ENCODE data around the gene POLD4. TPM values are rescaled to one million over a fixed set of nuclear protein-coding genes. Genes with fewer than 3 reads are reported as not detected.
A peak's percentile ranks its signal among the peaks of the same experiment; 100 is the strongest.

POLD4 gene
- total and polyA plus RNA-seq, 4 donors: 18.8 to 246 (median 86.0) TPM

- H3K27me3 ChIP-seq (ENCODE audit: control insufficient read depth in 4 of 4, insufficient read depth in 4 of 4, low read length in 3 of 4): no peaks in the 10 kb centered on the region
- DNase-seq (ENCODE audit: low spot score): no peak
- H3K9ac ChIP-seq (ENCODE audit: low read depth in 1 of 2, low read length in 2 of 2): peak overlapping the region in 1 of 2 donors; percentile 58
- peaks cover 8 to 24% (median 10%) of the 10 kb centered on the region in 4 donors for H3K4me1 ChIP-seq (ENCODE audit: control insufficient read depth in 4 of 4, insufficient read depth in 4 of 4, low read length in 3 of 4)
- H3K27ac ChIP-seq (ENCODE audit: low read depth in 1 of 2, low read length in 2 of 2): no peak overlapping the region
- no peaks in the 10 kb centered on the region for H3K36me3 ChIP-seq (ENCODE audit: control insufficient read depth in 4 of 4, insufficient read depth in 3 of 4, low read depth in 1 of 4, low read length in 3 of 4)
- H3K4me3 ChIP-seq (ENCODE audit: low read depth in 1 of 3, low read length in 3 of 3): no peak overlapping the region
- 38% methylated on average over 9 of the region's 9 CpGs for WGBS
- H3K9me3 ChIP-seq (ENCODE audit: control insufficient read depth in 4 of 4, low read length in 3 of 4): no peaks in the 10 kb centered on the region
- TF ChIP-seq REST (IDR thresholded peaks at IDR 0.05) (no peak), ATF3 (IDR thresholded peaks at IDR 0.05) (no peak), MAX (IDR thresholded peaks at IDR 0.05) (no peak), TAF1 (conservative IDR thresholded peaks at IDR 0.05) (no peak), JUND (IDR thresholded peaks at IDR 0.05) (no peak), FOXA2 (IDR thresholded peaks at IDR 0.05) (no peak), NR2F2 (IDR thresholded peaks at IDR 0.05) (no peak), HNF4G (IDR thresholded peaks at IDR 0.05) (no peak), YY1 (IDR thresholded peaks at IDR 0.05) (no peak), SP1 (IDR thresholded peaks at IDR 0.05) (no peak), RAD21 (IDR thresholded peaks at IDR 0.05) (no peak)
These were observed 21.4 kb upstream of the POLD4 start for GRCh38 chr11:67374571-67375281.

- peaks cover 8 to 24% (median 10%) of the 10 kb centered on the region in 4 donors for H3K4me1 ChIP-seq (ENCODE audit: control insufficient read depth in 4 of 4, insufficient read depth in 4 of 4, low read length in 3 of 4)
- 6% methylated on average over 40 of the region's 40 CpGs for WGBS
- no peaks in the 10 kb centered on the region for H3K36me3 ChIP-seq (ENCODE audit: control insufficient read depth in 4 of 4, insufficient read depth in 3 of 4, low read depth in 1 of 4, low read length in 3 of 4)
- peak overlapping the region in 2 of 3 donors; percentile 47 to 75 for H3K4me3 ChIP-seq (ENCODE audit: low read depth in 1 of 3, low read length in 3 of 3)
- H3K27ac ChIP-seq (ENCODE audit: low read depth in 1 of 2, low read length in 2 of 2): peak overlapping the region; percentile 56 to 73
- peak overlapping the region; percentile 48 to 58 for H3K9ac ChIP-seq (ENCODE audit: low read depth in 1 of 2, low read length in 2 of 2)
- no peaks in the 10 kb centered on the region for H3K9me3 ChIP-seq (ENCODE audit: control insufficient read depth in 4 of 4, low read length in 3 of 4)
- no peak for DNase-seq (ENCODE audit: low spot score)
- no peaks in the 10 kb centered on the region for H3K27me3 ChIP-seq (ENCODE audit: control insufficient read depth in 4 of 4, insufficient read depth in 4 of 4, low read length in 3 of 4)
- TF ChIP-seq ATF3 (IDR thresholded peaks at IDR 0.05): no peak
- TF ChIP-seq YY1 (IDR thresholded peaks at IDR 0.05): peak; percentile 57
- peak; percentile 41 for TF ChIP-seq SP1 (IDR thresholded peaks at IDR 0.05)
- no peak for TF ChIP-seq MAX (IDR thresholded peaks at IDR 0.05)
- TF ChIP-seq TAF1 (conservative IDR thresholded peaks at IDR 0.05): no peak
- no peak for TF ChIP-seq FOXA2 (IDR thresholded peaks at IDR 0.05)
- no peak for TF ChIP-seq GABPA (IDR thresholded peaks at IDR 0.05 in 1 of 2, conservative IDR thresholded peaks at IDR 0.05 in 1 of 2)
- TF ChIP-seq NR2F2 (IDR thresholded peaks at IDR 0.05): no peak
- no peak for TF ChIP-seq HNF4G (IDR thresholded peaks at IDR 0.05)
- TF ChIP-seq CTCF (IDR thresholded peaks at IDR 0.05; ENCODE audit: low read depth, low read length, missing input control): peak; percentile 56
- no peak for TF ChIP-seq ZBTB33 (IDR thresholded peaks at IDR 0.05)
- peak; percentile 27 for TF ChIP-seq REST (IDR thresholded peaks at IDR 0.05)
- peak; percentile 53 to 80 for TF ChIP-seq JUND (IDR thresholded peaks at IDR 0.05)
- peak in 1 of 2 donors; percentile 66 for TF ChIP-seq HNF4A (conservative IDR thresholded peaks at IDR 0.05)
- TF ChIP-seq RAD21 (IDR thresholded peaks at IDR 0.05): peak; percentile 61 to 73
These were observed 20.6 kb upstream of the POLD4 start for GRCh38 chr11:67373648-67374570.
